ENCODE data around the gene CUX1. TPM values are rescaled to one million over a fixed set of nuclear protein-coding genes. Genes with fewer than 3 reads are reported as not detected.
"Not testable (repeated sequence)": the region's sequence is repeated elsewhere in the genome, so short reads cannot be mapped to it uniquely, and the experiment has no call there.

CUX1 gene
- total RNA-seq, 1 donor from 2014 or later = 118 TPM

- no peaks in the 10 kb centered on the region for H3K27me3 Mint-ChIP-seq (ENCODE audit: low read depth)
- peaks cover 2% of the 10 kb centered on the region for H3K36me3 Mint-ChIP-seq (ENCODE audit: low read depth)
- H3K4me1 Mint-ChIP-seq (ENCODE audit: low read depth) = peaks cover 11% of the 10 kb centered on the region
- no peaks in the 10 kb centered on the region for H3K9me3 Mint-ChIP-seq (ENCODE audit: low read depth)
- H3K4me3 Mint-ChIP-seq (ENCODE audit: unreplicated experiment) = no peak overlapping the region
- no peak overlapping the region for H3K27ac Mint-ChIP-seq (ENCODE audit: unreplicated experiment)
- no peak for TF ChIP-seq CTCF (IDR thresholded peaks at IDR 0.05)
- DNase-seq (ENCODE audit: low spot score) = no peak
Observed at GRCh38 chr7:102021841-102022618, 204.6 kb downstream of the CUX1 start.

GRCh38 chr7:102024005-102024768 is 206.8 kb downstream of the CUX1 start:
- peaks cover 4% of the 10 kb centered on the region for H3K36me3 Mint-ChIP-seq (ENCODE audit: low read depth)
- no peaks in the 10 kb centered on the region for H3K9me3 Mint-ChIP-seq (ENCODE audit: low read depth)
- H3K4me1 Mint-ChIP-seq (ENCODE audit: low read depth) = peaks cover 11% of the 10 kb centered on the region
- no peak overlapping the region for H3K4me3 Mint-ChIP-seq (ENCODE audit: unreplicated experiment)
- H3K27me3 Mint-ChIP-seq (ENCODE audit: low read depth) = no peaks in the 10 kb centered on the region
- no peak for DNase-seq (ENCODE audit: low spot score)
- no peak for TF ChIP-seq CTCF (IDR thresholded peaks at IDR 0.05)
- H3K27ac Mint-ChIP-seq (ENCODE audit: unreplicated experiment) = peak overlapping the region; percentile 57

- peaks cover 11% of the 10 kb centered on the region for H3K4me1 Mint-ChIP-seq (ENCODE audit: low read depth)
- H3K27me3 Mint-ChIP-seq (ENCODE audit: low read depth) = no peaks in the 10 kb centered on the region
- no peak for DNase-seq (ENCODE audit: low spot score)
- peak overlapping the region; percentile 3 for H3K27ac Mint-ChIP-seq (ENCODE audit: unreplicated experiment)
- no peaks in the 10 kb centered on the region for H3K9me3 Mint-ChIP-seq (ENCODE audit: low read depth)
- TF ChIP-seq CTCF (IDR thresholded peaks at IDR 0.05) = no peak
- H3K4me3 Mint-ChIP-seq (ENCODE audit: unreplicated experiment) = no peak overlapping the region
- peaks cover 6% of the 10 kb centered on the region for H3K36me3 Mint-ChIP-seq (ENCODE audit: low read depth)
Observed at GRCh38 chr7:102024769-102025391, 207.5 kb downstream of the CUX1 start.

- H3K4me1 Mint-ChIP-seq (ENCODE audit: low read depth) = peaks cover 11% of the 10 kb centered on the region
- not testable (repeated sequence) for H3K27me3 Mint-ChIP-seq (ENCODE audit: low read depth); H3K27ac Mint-ChIP-seq (ENCODE audit: unreplicated experiment); DNase-seq (ENCODE audit: low spot score); H3K9me3 Mint-ChIP-seq (ENCODE audit: low read depth); H3K4me3 Mint-ChIP-seq (ENCODE audit: unreplicated experiment); H3K36me3 Mint-ChIP-seq (ENCODE audit: low read depth)
Observed at GRCh38 chr7:102025777-102026176, 208.4 kb downstream of the CUX1 start.

GRCh38 chr7:102028206-102028826 is 210.9 kb downstream of the CUX1 start:
- Mint-ChIP-seq H3K36me3 (ENCODE audit: low read depth) (peaks cover 3% of the 10 kb centered on the region), H3K27me3 (ENCODE audit: low read depth) (no peaks in the 10 kb centered on the region), H3K4me1 (ENCODE audit: low read depth) (peaks cover 11% of the 10 kb centered on the region), H3K9me3 (ENCODE audit: low read depth) (no peaks in the 10 kb centered on the region), H3K27ac (ENCODE audit: unreplicated experiment) (no peak overlapping the region), H3K4me3 (ENCODE audit: unreplicated experiment) (no peak overlapping the region)
- DNase-seq (ENCODE audit: low spot score) = peak; percentile 64
- TF ChIP-seq CTCF (IDR thresholded peaks at IDR 0.05) = no peak
